GM12875 (cell line): ENCODE measurements around the gene FAM170B.

ENCODE experiments used
- H3K4me3 ChIP-seq: one replicate; pipeline ENCODE4 v1.5.1; 2011; ENCODE audit warnings: low read depth, low read length, control low read depth
- CTCF ChIP-seq: IDR thresholded peaks from 2 replicates; pipeline ENCODE4 v1.5.1; 2011; ENCODE audit warnings: low read depth, mild to moderate bottlenecking, control low read depth, inconsistent platforms, low read length, moderate library complexity, borderline replicate concordance; ENCODE audit not compliant: insufficient read depth

The FAM170B gene

GRCh38 chr10:49140304-49141177 is 6.7 kb upstream of the FAM170B start:
- no peak for TF ChIP-seq CTCF
- H3K4me3 ChIP-seq, result no peak overlapping the region

GRCh38 chr10:49139846-49140195 is 6.0 kb upstream of the FAM170B start:
- H3K4me3 ChIP-seq, result no peak overlapping the region
- no peak for TF ChIP-seq CTCF

- no peak overlapping the region for H3K4me3 ChIP-seq
- no peak for TF ChIP-seq CTCF
These were observed 5.4 kb upstream of the FAM170B start for GRCh38 chr10:49139028-49139845.

- no peak for TF ChIP-seq CTCF
- H3K4me3 ChIP-seq, result no peak overlapping the region
These were observed 4.6 kb upstream of the FAM170B start for GRCh38 chr10:49138361-49138891.

- no peak for TF ChIP-seq CTCF
These were observed 2.7 kb upstream of the FAM170B start for GRCh38 chr10:49136525-49136924.

DNA sequence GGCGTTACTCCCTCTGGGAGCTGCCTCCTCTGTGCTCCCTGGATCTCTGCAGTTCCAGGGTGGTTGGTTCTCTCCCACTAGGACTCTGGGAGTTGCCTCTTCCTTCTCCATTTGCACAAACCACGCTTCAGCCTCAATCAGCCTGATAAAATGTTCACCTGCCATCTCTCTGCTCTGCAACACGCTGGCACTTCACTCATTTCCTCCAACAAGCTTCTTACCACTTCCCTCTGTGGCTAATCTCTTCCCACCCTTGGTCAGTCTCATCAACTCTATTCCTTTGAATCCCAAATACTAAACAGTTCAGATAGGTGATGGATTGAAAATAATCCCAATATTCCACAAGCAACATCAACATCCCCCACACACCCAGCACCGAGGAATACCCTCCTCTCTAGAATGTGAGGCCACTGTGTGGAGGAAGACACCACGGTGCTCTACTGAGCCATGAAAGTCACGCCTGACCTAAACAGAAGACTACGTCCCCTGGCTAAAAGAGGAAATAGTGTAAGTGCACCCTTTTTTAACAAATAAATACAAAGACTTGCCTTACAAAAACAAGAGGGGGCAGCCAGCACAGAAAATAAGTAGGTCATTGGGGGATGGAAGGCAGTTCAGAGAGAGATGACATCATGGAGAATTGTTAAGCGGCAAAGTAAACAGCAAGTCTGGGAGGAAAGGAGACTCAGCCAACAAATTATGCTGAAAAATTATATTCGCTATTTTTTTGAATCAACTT is 1.9 kb upstream of the FAM170B start:
- no peak overlapping the region for H3K4me3 ChIP-seq
- no peak for TF ChIP-seq CTCF

More at GRCh38 chr10:49136525-49136924, 2.7 kb upstream of the FAM170B start:
- H3K4me3 ChIP-seq, result no peak overlapping the region
